HG02588 (cell line): ENCODE data around the gene TIPRL.

Source experiments
- ATAC-seq: cut with Tn5 transposase; IDR thresholded peaks from one replicate; pipeline ENCODE4 v1.9.1; 2021; ENCODE audit warnings: mild to moderate bottlenecking, moderate library complexity; ENCODE audit not compliant: unreplicated experiment

TIPRL gene

GRCh38 chr1:168243636-168244212 is 65.0 kb downstream of the TIPRL start:
- no peak for ATAC-seq

GRCh38 chr1:168245042-168245441 is 66.3 kb downstream of the TIPRL start:
- no peak for ATAC-seq

GRCh38 chr1:168246506-168246905 is 67.7 kb downstream of the TIPRL start:
- ATAC-seq, result no peak
